MCF 10A (cell line): Measurements from ENCODE around the gene FASLG. TPM values are rescaled to one million over a fixed set of nuclear protein-coding genes. Genes with fewer than 3 reads are reported as not detected.

Source experiments
- BruUV-seq: library from RNA; stranded (reverse); fragments of 400-500 nt; replicated peaks from 2 replicates; lab custom pipeline; 2021; lab: Mats Ljungman, UMichigan
- CTCF ChIA-PET: fragments of 300-600 bp; sonication (Branson Sonifier 250); formaldehyde crosslinking; extraction: SDS; loops from one replicate; lab custom pipeline; 2021; ENCODE audit warnings: antibody characterized with exemption, inconsistent platforms; lab: Yijun Ruan, JAX
- POLR2A ChIA-PET: fragments of 300-600, 350-650 bp; sonication (Branson Sonifier 250); formaldehyde crosslinking; extraction: SDS; loops from one replicate; lab custom pipeline; 2020; ENCODE audit warnings: antibody characterized with exemption, inconsistent platforms; lab: Yijun Ruan, JAX
- DNase-seq: peaks from one replicate; pipeline ENCODE4 v3.0.0-alpha.2; 2018; ENCODE audit not compliant: unreplicated experiment
- H3K27ac Mint-ChIP-seq: one replicate; pipeline ENCODE4 v1.8.0; 2022; ENCODE audit warnings: mild to moderate bottlenecking, low read depth, mixed read lengths; ENCODE audit not compliant: unreplicated experiment
- H3K27me3 Mint-ChIP-seq: one replicate; pipeline ENCODE4 v1.8.0; 2022; ENCODE audit warnings: mixed read lengths; ENCODE audit not compliant: insufficient read depth, unreplicated experiment
- H3K36me3 Mint-ChIP-seq: one replicate; pipeline ENCODE4 v1.8.0; 2022; ENCODE audit warnings: mild to moderate bottlenecking, moderate library complexity, mixed read lengths; ENCODE audit not compliant: insufficient read depth, unreplicated experiment
- H3K4me1 Mint-ChIP-seq: one replicate; pipeline ENCODE4 v1.8.0; 2022; ENCODE audit warnings: mixed read lengths; ENCODE audit not compliant: insufficient read depth, unreplicated experiment
- H3K4me3 Mint-ChIP-seq: one replicate; pipeline ENCODE4 v1.8.0; 2022; ENCODE audit warnings: mild to moderate bottlenecking, moderate library complexity, mixed read lengths; ENCODE audit not compliant: unreplicated experiment
- H3K9me3 Mint-ChIP-seq: one replicate; pipeline ENCODE4 v1.8.0; 2022; ENCODE audit warnings: mixed read lengths; ENCODE audit not compliant: unreplicated experiment
- intact Hi-C: fragments of 100-400 bp; cut with micrococcal nuclease; formaldehyde crosslinking; loops from 2 replicates; pipeline ENCODE4 v1.14.1; 2022
- total RNA-seq: library from RNA; stranded (reverse); gene quantifications from 2 replicates; pipeline ENCODE4 v1.2.3, GENCODE V29; 2022
- TF ChIP-seq, protein P1 (sequence below): fragments of 200-600 bp; IDR thresholded peaks from one replicate; pipeline ENCODE4 v1.8.0; 2022; ENCODE audit warnings: antibody characterized with exemption, mild to moderate bottlenecking; ENCODE audit not compliant: unreplicated experiment

FASLG gene
- total RNA-seq, 1 experiment from 2014 or later = not detected

DNA sequence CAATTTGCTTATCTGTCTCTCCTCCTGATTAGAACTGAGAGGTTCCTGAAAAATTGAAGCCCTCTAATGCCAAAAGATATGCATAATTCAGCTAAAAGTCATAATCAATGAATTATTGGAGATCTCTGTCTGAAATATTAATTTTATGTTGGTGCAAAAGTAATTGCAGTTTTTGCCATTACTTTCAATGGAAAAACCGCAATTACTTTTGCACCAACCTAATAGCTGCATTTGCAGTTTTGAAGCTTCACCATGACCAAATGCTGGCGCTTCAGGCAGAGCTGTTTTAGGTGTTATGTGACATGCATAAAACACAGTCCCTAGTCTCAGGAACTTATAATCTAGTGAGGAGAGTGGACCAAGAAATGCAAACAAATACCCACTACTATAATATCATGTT, 29.7 kb upstream of the FASLG start:
- ChIA-PET CTCF (interaction anchor here (0.6 to 3.3 kb wide), 3 partner anchors 86 to 231 kb away, joined by 3 to 13 read pairs (median 3); no protein-coding TSS in a partner anchor), POLR2A (interaction anchor here (0.6 kb wide), 1 partner anchor 91 kb away, joined by 3 read pairs; no protein-coding TSS in a partner anchor)
- Mint-ChIP-seq H3K27me3 (no peaks in the 10 kb centered on the region), H3K36me3 (no peaks in the 10 kb centered on the region), H3K4me1 (peaks cover 18% of the 10 kb centered on the region), H3K9me3 (no peaks in the 10 kb centered on the region), H3K4me3 (no peak overlapping the region), H3K27ac (peak overlapping the region; percentile 68)
- TF ChIP-seq, protein P1, sequence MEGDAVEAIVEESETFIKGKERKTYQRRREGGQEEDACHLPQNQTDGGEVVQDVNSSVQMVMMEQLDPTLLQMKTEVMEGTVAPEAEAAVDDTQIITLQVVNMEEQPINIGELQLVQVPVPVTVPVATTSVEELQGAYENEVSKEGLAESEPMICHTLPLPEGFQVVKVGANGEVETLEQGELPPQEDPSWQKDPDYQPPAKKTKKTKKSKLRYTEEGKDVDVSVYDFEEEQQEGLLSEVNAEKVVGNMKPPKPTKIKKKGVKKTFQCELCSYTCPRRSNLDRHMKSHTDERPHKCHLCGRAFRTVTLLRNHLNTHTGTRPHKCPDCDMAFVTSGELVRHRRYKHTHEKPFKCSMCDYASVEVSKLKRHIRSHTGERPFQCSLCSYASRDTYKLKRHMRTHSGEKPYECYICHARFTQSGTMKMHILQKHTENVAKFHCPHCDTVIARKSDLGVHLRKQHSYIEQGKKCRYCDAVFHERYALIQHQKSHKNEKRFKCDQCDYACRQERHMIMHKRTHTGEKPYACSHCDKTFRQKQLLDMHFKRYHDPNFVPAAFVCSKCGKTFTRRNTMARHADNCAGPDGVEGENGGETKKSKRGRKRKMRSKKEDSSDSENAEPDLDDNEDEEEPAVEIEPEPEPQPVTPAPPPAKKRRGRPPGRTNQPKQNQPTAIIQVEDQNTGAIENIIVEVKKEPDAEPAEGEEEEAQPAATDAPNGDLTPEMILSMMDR = no peak
- intact Hi-C loops = no loop called here
- DNase-seq = no peak
- BruUV-seq = no TSS peak

DNA sequence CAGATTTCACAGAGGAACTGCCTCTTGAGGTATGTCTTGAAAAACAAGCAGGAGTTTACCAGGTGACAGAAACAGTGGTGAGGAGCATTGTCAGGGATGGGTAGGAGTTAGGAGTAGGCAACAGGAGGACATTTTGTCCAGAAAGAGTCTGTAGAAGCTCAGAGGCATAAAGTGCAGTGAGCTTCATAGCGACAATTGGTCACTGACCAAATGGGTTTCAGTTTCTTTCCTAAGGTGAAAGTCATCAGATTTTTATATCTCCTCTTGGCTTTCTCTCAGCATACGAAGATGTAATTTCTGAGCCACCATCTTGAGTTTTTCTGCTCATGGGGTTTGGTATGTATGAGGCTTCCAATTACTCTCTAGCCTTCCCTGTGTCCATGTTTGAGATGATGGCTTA, 29.3 kb upstream of the FASLG start:
- intact Hi-C loops = no loop called here
- H3K4me3 Mint-ChIP-seq = no peak overlapping the region
- POLR2A ChIA-PET = interaction anchor here (0.6 to 1.8 kb wide), 4 partner anchors 11 to 776 kb away, joined by 3 to 4 read pairs (median 3); partner anchors contain the start of gene SUCO

DNA sequence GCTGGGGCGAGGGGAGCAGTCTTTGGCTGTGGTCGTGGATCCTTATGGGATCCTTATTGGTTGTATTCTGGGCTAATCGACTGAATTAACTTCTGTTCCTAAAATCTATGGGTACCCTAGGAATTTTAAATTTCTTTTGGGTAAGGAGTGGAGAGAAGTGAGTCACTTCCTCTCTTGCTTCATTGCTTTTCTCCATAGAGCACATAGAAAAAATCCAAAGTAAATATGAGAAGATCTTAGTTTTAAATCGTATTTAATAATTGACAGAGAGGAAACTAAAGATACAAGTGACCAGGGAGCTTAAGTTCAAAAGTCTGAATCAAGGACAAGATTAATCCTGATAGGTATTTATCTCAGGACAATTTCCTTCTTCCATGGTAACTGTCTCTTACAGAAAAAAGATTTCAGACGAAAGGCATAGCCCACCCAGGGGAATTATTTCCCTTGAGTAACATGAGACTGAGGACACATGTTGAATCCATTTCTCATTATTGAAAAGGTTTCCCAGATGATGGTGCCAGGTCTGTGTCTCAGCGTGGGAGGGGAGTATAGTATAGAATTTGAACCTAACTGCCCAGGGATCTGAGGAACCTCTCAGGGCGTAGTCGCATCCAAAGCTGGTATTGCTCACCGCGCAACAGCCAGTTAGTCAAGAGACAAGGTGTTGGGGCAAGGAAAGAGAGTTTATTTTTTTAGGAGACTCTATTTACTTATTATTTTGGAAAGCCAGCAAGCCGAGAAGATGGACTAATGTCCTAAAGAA, 28.7 kb upstream of the FASLG start:
- BruUV-seq = no TSS peak
- TF ChIP-seq, protein P1 = no peak
- Mint-ChIP-seq H3K27ac (peak overlapping the region; percentile 68), H3K4me3 (no peak overlapping the region), H3K9me3 (no peaks in the 10 kb centered on the region), H3K36me3 (no peaks in the 10 kb centered on the region), H3K4me1 (peaks cover 18% of the 10 kb centered on the region), H3K27me3 (no peaks in the 10 kb centered on the region)
- ChIA-PET POLR2A (interaction anchor here (0.6 to 1.8 kb wide), 4 partner anchors 9 to 776 kb away, joined by 3 to 4 read pairs (median 3); partner anchors contain the start of gene SUCO), CTCF (interaction anchor here (0.7 to 3.3 kb wide), 4 partner anchors 10 to 187 kb away, joined by 3 to 13 read pairs (median 3); no protein-coding TSS in a partner anchor)
- DNase-seq = peak; percentile 38
- intact Hi-C loops = no loop called here

More for the DNA sequence above, 29.3 kb upstream of the FASLG start:
- Mint-ChIP-seq H3K36me3 (no peaks in the 10 kb centered on the region), H3K4me1 (peaks cover 18% of the 10 kb centered on the region), H3K9me3 (no peaks in the 10 kb centered on the region), H3K27me3 (no peaks in the 10 kb centered on the region), H3K27ac (peak overlapping the region; percentile 68)
- CTCF ChIA-PET = interaction anchor here (0.7 to 3.3 kb wide), 3 partner anchors 10 to 187 kb away, joined by 3 to 13 read pairs (median 3); no protein-coding TSS in a partner anchor
- BruUV-seq = no TSS peak
- no peak for DNase-seq
- TF ChIP-seq, protein P1 = no peak

DNA sequence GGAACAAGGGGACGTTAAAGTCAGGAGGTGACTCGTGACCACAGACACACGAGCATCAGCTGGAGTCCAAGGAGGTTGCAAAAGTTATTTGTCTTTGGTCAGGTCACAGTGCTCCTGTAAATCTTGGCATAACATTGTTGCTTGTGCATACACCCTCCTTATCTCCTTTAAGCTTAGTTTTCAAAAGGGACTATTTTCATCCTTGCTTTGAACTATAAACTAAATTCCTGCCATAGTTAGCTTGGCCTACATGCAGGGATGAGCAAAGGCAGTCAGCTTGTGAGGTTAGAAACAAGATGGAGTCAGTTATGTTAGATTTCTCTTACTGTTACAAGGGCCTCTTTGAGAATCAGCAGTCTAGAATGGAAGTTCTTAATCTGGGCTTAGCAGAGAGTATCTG, 28.0 kb upstream of the FASLG start:
- H3K27ac Mint-ChIP-seq = peak overlapping the region; percentile 68
- no peak overlapping the region for H3K4me3 Mint-ChIP-seq
- H3K27me3 Mint-ChIP-seq = no peaks in the 10 kb centered on the region
- BruUV-seq = no TSS peak
- no peak for DNase-seq
- POLR2A ChIA-PET = interaction anchor here (0.5 to 1.8 kb wide), 4 partner anchors 9 to 98 kb away, joined by 3 to 4 read pairs (median 3); partner anchors contain the start of gene SUCO
- CTCF ChIA-PET = interaction anchor here (1.0 to 2.1 kb wide), 2 partner anchors 20 to 89 kb away, joined by 3 to 7 read pairs; no protein-coding TSS in a partner anchor
- H3K4me1 Mint-ChIP-seq = peaks cover 18% of the 10 kb centered on the region
- no peaks in the 10 kb centered on the region for H3K36me3 Mint-ChIP-seq
- intact Hi-C loops = no loop called here
- H3K9me3 Mint-ChIP-seq = no peaks in the 10 kb centered on the region
- TF ChIP-seq, protein P1 = no peak
